K562 (cell line): ENCODE measurements around the gene MYO18B. TPM values are rescaled to one million over a fixed set of nuclear protein-coding genes. Genes with fewer than 3 reads are reported as not detected.

Source experiments
- ATAC-seq: fragments of 200-7000 bp; cut with Tn5 transposase; 3 replicates; pipeline ENCODE4 v1.9.1; 2020; ENCODE audit warnings: moderate library complexity
- BruUV-seq: library from RNA; stranded (reverse); fragments of 400-500 nt; replicated peaks from 2 replicates; lab custom pipeline; 2021; lab: Mats Ljungman, UMichigan
- CTCF ChIA-PET: fragments of 300-600 bp; formaldehyde crosslinking; extraction: SDS; loops from one replicate; lab custom pipeline; 2021; ENCODE audit warnings: low intra/inter-chr PET ratio; lab: Yijun Ruan, JAX
- POLR2A ChIA-PET: fragments of 300-600, 350-650 bp; sonication (Branson Sonifier 250); formaldehyde crosslinking; extraction: SDS; loops from one replicate; lab custom pipeline; 2021; ENCODE audit warnings: antibody characterized with exemption, inconsistent platforms; lab: Yijun Ruan, JAX
- DNase-seq, 4 experiments: peaks; one replicate each; pipeline versions ENCODE4 v3.0.0 to v3.0.0-alpha.2; 2011 to 2018; ENCODE audit warnings: low spot score in 3 of 4, mixed read lengths in 3 of 4; ENCODE audit errors: extremely low read depth in 1 of 4
- FAIRE-seq: peaks from 2 replicates; lab custom pipeline; 2011; peaks lifted over from hg19 to GRCh38; lab: Jason Lieb, UNC
- H2AFZ ChIP-seq: 2 replicates; pipeline ENCODE4 v1.6.0; 2011; ENCODE audit warnings: low read depth, low read length, control low read depth, inconsistent platforms
- H3K27ac ChIP-seq: fragments of 200-600 bp; 3 replicates; pipeline ENCODE4 v1.8.0; 2011; ENCODE audit warnings: low read depth, mild to moderate bottlenecking, control low read depth, inconsistent platforms, low read length, moderate library complexity, mixed read lengths; ENCODE audit errors: extremely low read depth
- H3K27me3 ChIP-seq, 2 experiments: fragments of 300-600 bp in 1 of 2; 2 replicates in 1 of 2; 3 replicates in 1 of 2; pipeline versions ENCODE4 v1.6.0 to v1.8.0; 2011; ENCODE audit warnings: inconsistent platforms in 2 of 2, low read length in 2 of 2, mild to moderate bottlenecking in 1 of 2, mixed read lengths in 1 of 2, moderate library complexity in 1 of 2; ENCODE audit not compliant: control insufficient read depth in 2 of 2, insufficient read depth in 2 of 2
- H3K36me3 ChIP-seq: fragments of 300-600 bp; 3 replicates; pipeline ENCODE4 v1.8.0; 2011; ENCODE audit warnings: mild to moderate bottlenecking, low read length, inconsistent platforms; ENCODE audit not compliant: control insufficient read depth, insufficient read depth
- H3K4me1 ChIP-seq, 2 experiments: fragments of 200-600 bp in 1 of 2; replicated peaks in 1 of 2; 2 replicates in 1 of 2; 3 replicates in 1 of 2; pipeline versions ENCODE4 v1.5.1 to v1.8.0; 2011; ENCODE audit warnings: inconsistent platforms in 2 of 2, low read length in 2 of 2, mild to moderate bottlenecking in 1 of 2, mixed read lengths in 1 of 2, moderate library complexity in 1 of 2; ENCODE audit not compliant: control insufficient read depth in 2 of 2, insufficient read depth in 2 of 2
- H3K4me2 ChIP-seq: 2 replicates; pipeline ENCODE4 v1.6.1; 2011; ENCODE audit warnings: low read length, control low read depth, inconsistent platforms, mixed read lengths; ENCODE audit not compliant: insufficient read depth
- H3K4me3 ChIP-seq: fragments of 200-600 bp; sonication (generic), shearing (Covaris generic); 2 replicates; pipeline ENCODE4 v1.5.1; 2016; ENCODE audit warnings: control low read depth, inconsistent platforms
- H3K79me2 ChIP-seq: fragments of 200-600 bp; 3 replicates; pipeline ENCODE4 v1.8.0; 2011; ENCODE audit warnings: low read length, inconsistent platforms; ENCODE audit not compliant: control insufficient read depth, insufficient read depth
- H3K9ac ChIP-seq, 2 experiments: 2 replicates each; pipeline versions ENCODE4 v1.6.0 to v1.6.1; 2011; ENCODE audit warnings: low read depth in 2 of 2, low read length in 2 of 2, control low read depth in 1 of 2, inconsistent platforms in 1 of 2, mild to moderate bottlenecking in 1 of 2, mixed read lengths in 1 of 2; ENCODE audit not compliant: insufficient read depth in 1 of 2
- H3K9me1 ChIP-seq: one replicate; pipeline ENCODE4 v1.6.0; 2011; ENCODE audit warnings: inconsistent platforms, mild to moderate bottlenecking, low read length, moderate library complexity; ENCODE audit not compliant: control insufficient read depth, insufficient read depth
- H3K9me3 ChIP-seq: replicated peaks from 2 replicates; pipeline ENCODE4 v1.5.1; 2011; ENCODE audit warnings: low read depth, low read length, inconsistent platforms; ENCODE audit not compliant: control insufficient read depth, insufficient read depth
- H4K20me1 ChIP-seq: replicated peaks from 2 replicates; pipeline ENCODE4 v1.6.1; 2011; ENCODE audit warnings: low read length, inconsistent platforms, mixed read lengths; ENCODE audit not compliant: control insufficient read depth, insufficient read depth
- AFF4 ChIP-seq: sonication (generic); formaldehyde crosslinking; IDR thresholded peaks from 2 replicates; pipeline ENCODE4 v1.8.0; 2023; ENCODE audit warnings: mild to moderate bottlenecking, missing genetic modification reagents
- ELK3 ChIP-seq: fragments of 450-650 bp; formaldehyde crosslinking; IDR thresholded peaks from 2 replicates; pipeline ENCODE4 v1.4.0; 2020; ENCODE audit warnings: mild to moderate bottlenecking
- FOXJ3 ChIP-seq: sonication (generic); formaldehyde crosslinking; IDR thresholded peaks from 2 replicates; pipeline ENCODE4 v1.4.0; 2020; ENCODE audit warnings: mild to moderate bottlenecking, missing genetic modification reagents
- FUS ChIP-seq: fragments of 200-400 bp; formaldehyde crosslinking; optimal IDR thresholded peaks from 2 replicates; pipeline ENCODE3; 2017; ENCODE audit warnings: low read depth, low read length
- KDM1A ChIP-seq, 2 experiments: fragments of 450-650 bp; IDR thresholded peaks; 2 replicates each; pipeline ENCODE4 v1.6.1; 2016; ENCODE audit warnings: mild to moderate bottlenecking in 2 of 2
- PTBP1 ChIP-seq: fragments of 200-400 bp; formaldehyde crosslinking; IDR thresholded peaks from 2 replicates; pipeline ENCODE4 v1.6.1; 2017; ENCODE audit warnings: low read depth, low read length
- RAD51 ChIP-seq: fragments of 450-650 bp; IDR thresholded peaks from 2 replicates; pipeline ENCODE4 v1.7.1; 2016; ENCODE audit warnings: low read depth, mild to moderate bottlenecking, borderline replicate concordance
- RBM17 ChIP-seq: fragments of 200-400 bp; formaldehyde crosslinking; IDR thresholded peaks from 2 replicates; pipeline ENCODE4 v1.6.1; 2017; ENCODE audit warnings: low read depth, mild to moderate bottlenecking, low read length, borderline replicate concordance
- ZNF780A ChIP-seq: fragments of 250-450 bp; sonication (Bioruptor Pico); IDR thresholded peaks from 2 replicates; pipeline ENCODE4 v1.5.0; 2021; ENCODE audit warnings: mild to moderate bottlenecking
- WGBS: fragments of 100-300 bp; shearing (Covaris generic); methylation state at CpG from one replicate; pipeline ENCODE4 v1.1.6; 2016; ENCODE audit warnings: low coverage, mixed read lengths; ENCODE audit not compliant: insufficient coverage; ENCODE audit errors: missing lambda C conversion rate; 5-methylcytosine and 5-hydroxymethylcytosine counted together
- in situ Hi-C: fragments of 300-500 bp; cut with MboI; formaldehyde crosslinking; loops from 4 replicates; pipeline ENCODE4 v1.15.0; 2018; ENCODE audit warnings: inconsistent platforms, mixed read lengths
- intact Hi-C: fragments of 100-400 bp; cut with micrococcal nuclease; formaldehyde crosslinking; loops from 2 replicates; pipeline ENCODE4 v1.14.2; 2022
- polyA plus RNA-seq, 8 experiments: library from polyadenylated mRNA; depleted of rRNA in 4 of 8; stranded (reverse) in 5 of 8; unstranded in 3 of 8; fragments of >200 nt; fragmentation: Nextera tagmentation in 2 of 8; fragmentation: Illumina TruSeq in 1 of 8; extraction: Ambion mirVana in 2 of 8; extraction: Trizol in 1 of 8; gene quantifications; 2 replicates each; pipeline versions ENCODE4 v1.2.1 to v1.2.3, GENCODE V29; 2011 to 2014; ENCODE audit warnings: inconsistent platforms in 1 of 8, missing spikeins in 1 of 8
- total RNA-seq, 7 experiments: library from RNA; depleted of rRNA in 6 of 7; stranded (reverse); fragments of >200 nt in 6 of 7; fragmentation: Illumina TruSeq in 2 of 7; extraction: Trizol in 2 of 7; gene quantifications; 2 replicates each; pipeline versions ENCODE4 v1.2.1 to v1.2.3, GENCODE V29; 2011 to 2021; ENCODE audit warnings: low replicate concordance in 1 of 7
- TF ChIP-seq, protein P1 (sequence below): IDR thresholded peaks from 3 replicates; pipeline ENCODE4 v1.6.1; 2011; ENCODE audit warnings: borderline replicate concordance, mild to moderate bottlenecking; ENCODE audit not compliant: insufficient read length, insufficient read depth

Gene MYO18B
- total and polyA plus RNA-seq, 9 of the 15 experiments (the other 6 are each of a cell fraction or from before 2014, with no cell fraction given) = 0.06 to 7.0 (median 4.3) TPM

DNA sequence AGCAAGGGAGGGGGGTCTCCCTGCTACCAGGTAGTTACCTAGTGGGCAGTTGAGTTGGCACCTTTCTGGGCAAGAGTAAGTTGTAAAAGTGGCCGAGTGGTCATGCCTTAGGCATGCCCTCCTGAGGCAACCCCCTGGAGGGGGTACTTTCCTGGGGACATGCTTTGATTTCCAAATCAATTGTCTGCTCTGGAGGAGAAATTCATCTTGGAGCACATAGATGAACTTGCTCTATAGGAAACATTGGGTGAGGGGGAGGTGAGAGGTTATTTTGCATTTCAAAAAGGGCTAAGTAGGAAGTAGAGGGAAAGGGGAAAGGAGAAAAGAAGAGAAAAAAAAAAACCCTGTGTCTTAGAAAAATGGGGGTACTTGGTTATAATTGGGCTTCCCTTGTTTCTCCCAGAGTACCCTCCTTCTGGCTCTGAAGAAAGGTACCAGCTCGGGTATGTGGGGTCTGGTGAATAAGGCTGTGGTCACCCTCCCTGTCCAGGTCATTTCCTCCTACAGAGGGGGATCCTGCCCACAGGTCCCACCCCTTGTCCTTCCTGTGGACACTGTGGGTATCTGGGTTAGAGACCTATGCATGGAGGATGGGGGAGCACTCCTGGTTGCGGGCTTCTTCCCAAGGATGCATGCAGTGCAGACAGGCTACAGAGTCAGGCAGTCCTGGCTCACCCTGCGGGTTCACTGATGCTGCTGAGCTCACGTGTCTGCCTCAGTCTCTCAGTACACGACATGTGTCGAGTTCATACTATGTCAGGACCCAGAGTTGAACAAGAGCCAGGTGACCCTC lies 193.5 kb downstream of the MYO18B start:
- POLR2A ChIA-PET = interaction anchor here (0.7 to 1.0 kb wide), 2 partner anchors 41 to 380 kb away, joined by 3 read pairs; no protein-coding TSS in a partner anchor
- BruUV-seq = no TSS peak
- H3K4me2 ChIP-seq = no peak overlapping the region
- WGBS = 65% methylated on average over 6 of the region's 7 CpGs
- no peak for ATAC-seq
- no peak for FAIRE-seq
- intact Hi-C loops (no loop called here), in situ Hi-C loops (no loop called here)
- no peak overlapping the region for H2AFZ ChIP-seq
- H4K20me1 ChIP-seq = no peaks in the 10 kb centered on the region; the same call in 1 of the 2 replicates
- H3K4me3 ChIP-seq = no peak overlapping the region
- no peaks in the 10 kb centered on the region for H3K9me3 ChIP-seq
- H3K79me2 ChIP-seq = no peaks in the 10 kb centered on the region
- H3K9me1 ChIP-seq = no peaks in the 10 kb centered on the region
- no peak for DNase-seq
- H3K36me3 ChIP-seq = no peaks in the 10 kb centered on the region
- no peak for TF ChIP-seq FUS
- no peak for TF ChIP-seq RAD51
- TF ChIP-seq, protein P1, sequence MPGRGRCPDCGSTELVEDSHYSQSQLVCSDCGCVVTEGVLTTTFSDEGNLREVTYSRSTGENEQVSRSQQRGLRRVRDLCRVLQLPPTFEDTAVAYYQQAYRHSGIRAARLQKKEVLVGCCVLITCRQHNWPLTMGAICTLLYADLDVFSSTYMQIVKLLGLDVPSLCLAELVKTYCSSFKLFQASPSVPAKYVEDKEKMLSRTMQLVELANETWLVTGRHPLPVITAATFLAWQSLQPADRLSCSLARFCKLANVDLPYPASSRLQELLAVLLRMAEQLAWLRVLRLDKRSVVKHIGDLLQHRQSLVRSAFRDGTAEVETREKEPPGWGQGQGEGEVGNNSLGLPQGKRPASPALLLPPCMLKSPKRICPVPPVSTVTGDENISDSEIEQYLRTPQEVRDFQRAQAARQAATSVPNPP = no peak
- TF ChIP-seq ZNF780A (CRISPR knock-in tag) = no peak
- TF ChIP-seq PTBP1 = no peak
- TF ChIP-seq ELK3 = no peak
- TF ChIP-seq AFF4 (CRISPR knock-in tag) = no peak
- TF ChIP-seq FOXJ3 (CRISPR knock-in tag) = no peak
- TF ChIP-seq KDM1A (IDR thresholded peaks at IDR 0.05) = no peak
- no peak for TF ChIP-seq RBM17
- H3K9ac ChIP-seq = no peak overlapping the region
- H3K27ac ChIP-seq = no peak overlapping the region
- CTCF ChIA-PET = no interaction called here
- no peaks in the 10 kb centered on the region for H3K27me3 ChIP-seq
- H3K4me1 ChIP-seq = no peaks in the 10 kb centered on the region; a peak in 1 of 5 replicates
